Measurements from ENCODE around the gene SPATA33. TPM values are rescaled to one million over a fixed set of nuclear protein-coding genes. Genes with fewer than 3 reads are reported as not detected.

Gene SPATA33
- total RNA-seq, 4 donors from 2014 or later, result 2.6 to 12.2 (median 5.8) TPM; not detected in 1

- Histone ChIP-seq H3K4me3 (no peak overlapping the region), H3K36me3 (no peaks in the 10 kb centered on the region), H3K27ac (no peak overlapping the region), H3K4me1 (no peaks in the 10 kb centered on the region), H3K27me3 (no peaks in the 10 kb centered on the region), H3K9me3 (no peaks in the 10 kb centered on the region)
- no peak for DNase-seq
- TF ChIP-seq CTCF (IDR thresholded peaks at IDR 0.05), result no peak
- no peak for TF ChIP-seq POLR2A (IDR thresholded peaks at IDR 0.05)
- intact Hi-C loops (cut with DNase I; ENCODE audit: low total_unique reads), result no loop called here
These were observed 35.8 kb upstream of the SPATA33 start for GRCh38 chr16:89621698-89622409.

- H3K27me3 ChIP-seq, result no peaks in the 10 kb centered on the region
- DNase-seq, result peak in 1 of 2 donors; percentile 29
- no peak overlapping the region for H3K27ac ChIP-seq
- intact Hi-C loops (cut with DNase I; ENCODE audit: low total_unique reads), result no loop called here
- no peaks in the 10 kb centered on the region for H3K9me3 ChIP-seq
- H3K4me3 ChIP-seq, result no peak overlapping the region
- H3K4me1 ChIP-seq, result no peaks in the 10 kb centered on the region
- H3K36me3 ChIP-seq, result no peaks in the 10 kb centered on the region
- no peak for TF ChIP-seq CTCF (IDR thresholded peaks at IDR 0.05)
- TF ChIP-seq POLR2A (IDR thresholded peaks at IDR 0.05), result no peak
These were observed 34.0 kb upstream of the SPATA33 start for GRCh38 chr16:89623511-89624261.

GRCh38 chr16:89624777-89625761, 32.6 kb upstream of the SPATA33 start:
- Histone ChIP-seq H3K27ac (no peak overlapping the region), H3K4me1 (no peaks in the 10 kb centered on the region), H3K27me3 (no peaks in the 10 kb centered on the region), H3K36me3 (no peaks in the 10 kb centered on the region), H3K9me3 (no peaks in the 10 kb centered on the region), H3K4me3 (no peak overlapping the region)
- intact Hi-C loops (cut with DNase I; ENCODE audit: low total_unique reads), result no loop called here
- TF ChIP-seq POLR2A (IDR thresholded peaks at IDR 0.05) (no peak), CTCF (IDR thresholded peaks at IDR 0.05) (no peak)
- no peak for DNase-seq

GRCh38 chr16:89629827-89630610, 27.6 kb upstream of the SPATA33 start:
- Histone ChIP-seq H3K27ac (no peak overlapping the region), H3K36me3 (no peaks in the 10 kb centered on the region), H3K4me1 (no peaks in the 10 kb centered on the region), H3K27me3 (no peaks in the 10 kb centered on the region), H3K9me3 (no peaks in the 10 kb centered on the region), H3K4me3 (no peak overlapping the region)
- intact Hi-C loops (cut with DNase I; ENCODE audit: low total_unique reads), result no loop called here
- DNase-seq, result no peak
- TF ChIP-seq POLR2A (IDR thresholded peaks at IDR 0.05) (no peak), CTCF (IDR thresholded peaks at IDR 0.05) (no peak)

Data from uterus (tissue), 4 donors.